ENCODE data around the gene RHD.
A peak's percentile ranks its signal among the peaks of the same experiment; 100 is the strongest.

Gene RHD

GRCh38 chr1:25243907-25244306, 28.4 kb upstream of the RHD start:
- H3K4me3 ChIP-seq (ENCODE audit: insufficient read depth, low read depth, low read length), result no peak overlapping the region
- no peaks in the 10 kb centered on the region for H3K27me3 ChIP-seq (ENCODE audit: control insufficient read depth, insufficient read depth, low read length, poor library complexity, severe bottlenecking)
- 91 to 94% methylated on average over 5 to 6 of the region's 6 CpGs for WGBS, 2 experiments
- H3K9me3 ChIP-seq (ENCODE audit: control insufficient read depth, low read length), result no peaks in the 10 kb centered on the region
- peaks cover 30% of the 10 kb centered on the region for H3K36me3 ChIP-seq (ENCODE audit: control insufficient read depth, insufficient read depth, low read length)
- H3K4me1 ChIP-seq (ENCODE audit: control insufficient read depth, insufficient read depth, low read length), result peaks cover 10% of the 10 kb centered on the region
- H3K27ac ChIP-seq (ENCODE audit: insufficient read depth, low read depth, low read length, poor library complexity, severe bottlenecking), result no peak overlapping the region

GRCh38 chr1:25245393-25245792, 26.9 kb upstream of the RHD start:
- 94 to 99% methylated on average over 4 to 5 of the region's 5 CpGs for WGBS, 2 experiments
- Histone ChIP-seq H3K9me3 (ENCODE audit: control insufficient read depth, low read length) (no peaks in the 10 kb centered on the region), H3K36me3 (ENCODE audit: control insufficient read depth, insufficient read depth, low read length) (peaks cover 30% of the 10 kb centered on the region), H3K4me3 (ENCODE audit: insufficient read depth, low read depth, low read length) (no peak overlapping the region), H3K27ac (ENCODE audit: insufficient read depth, low read depth, low read length, poor library complexity, severe bottlenecking) (no peak overlapping the region), H3K27me3 (ENCODE audit: control insufficient read depth, insufficient read depth, low read length, poor library complexity, severe bottlenecking) (no peaks in the 10 kb centered on the region), H3K4me1 (ENCODE audit: control insufficient read depth, insufficient read depth, low read length) (peaks cover 6% of the 10 kb centered on the region)

- Histone ChIP-seq H3K27ac (ENCODE audit: insufficient read depth, low read depth, low read length, poor library complexity, severe bottlenecking) (no peak overlapping the region), H3K4me1 (ENCODE audit: control insufficient read depth, insufficient read depth, low read length) (peaks cover 5% of the 10 kb centered on the region), H3K9me3 (ENCODE audit: control insufficient read depth, low read length) (no peaks in the 10 kb centered on the region), H3K4me3 (ENCODE audit: insufficient read depth, low read depth, low read length) (peak overlapping the region; percentile 95), H3K27me3 (ENCODE audit: control insufficient read depth, insufficient read depth, low read length, poor library complexity, severe bottlenecking) (no peaks in the 10 kb centered on the region), H3K36me3 (ENCODE audit: control insufficient read depth, insufficient read depth, low read length) (peaks cover 30% of the 10 kb centered on the region)
- WGBS, 2 experiments, result 29 to 31% methylated on average over 30 of the region's 30 CpGs
Measured at GRCh38 chr1:25245809-25246599, 26.3 kb upstream of the RHD start.

- peaks cover 24% of the 10 kb centered on the region for H3K36me3 ChIP-seq (ENCODE audit: control insufficient read depth, insufficient read depth, low read length)
- peaks cover 5% of the 10 kb centered on the region for H3K4me1 ChIP-seq (ENCODE audit: control insufficient read depth, insufficient read depth, low read length)
- 0 to 1% methylated on average over 53 of the region's 53 CpGs for WGBS, 2 experiments
- H3K27ac ChIP-seq (ENCODE audit: insufficient read depth, low read depth, low read length, poor library complexity, severe bottlenecking), result peak overlapping the region; percentile 92
- no peaks in the 10 kb centered on the region for H3K9me3 ChIP-seq (ENCODE audit: control insufficient read depth, low read length)
- peak overlapping the region; percentile 95 for H3K4me3 ChIP-seq (ENCODE audit: insufficient read depth, low read depth, low read length)
- H3K27me3 ChIP-seq (ENCODE audit: control insufficient read depth, insufficient read depth, low read length, poor library complexity, severe bottlenecking), result no peaks in the 10 kb centered on the region
Measured at GRCh38 chr1:25246600-25247023, 25.7 kb upstream of the RHD start.

GRCh38 chr1:25247024-25247828, 25.1 kb upstream of the RHD start, which contains the start of gene RSRP1:
Gene RSRP1, minus strand, starts transcription at chr1:25247454. Its CDS starts 491 bp downstream, at chr1:25246963.
- 0% methylated on average over 79 of the region's 79 CpGs for WGBS, 2 experiments
- Histone ChIP-seq H3K36me3 (ENCODE audit: control insufficient read depth, insufficient read depth, low read length) (peaks cover 20% of the 10 kb centered on the region), H3K4me3 (ENCODE audit: insufficient read depth, low read depth, low read length) (peak within 1 kb of the TSS; percentile 95), H3K4me1 (ENCODE audit: control insufficient read depth, insufficient read depth, low read length) (peaks cover 5% of the 10 kb centered on the region), H3K9me3 (ENCODE audit: control insufficient read depth, low read length) (no peaks in the 10 kb centered on the region), H3K27me3 (ENCODE audit: control insufficient read depth, insufficient read depth, low read length, poor library complexity, severe bottlenecking) (no peaks in the 10 kb centered on the region), H3K27ac (ENCODE audit: insufficient read depth, low read depth, low read length, poor library complexity, severe bottlenecking) (peak within 1 kb of the TSS; percentile 92)

- Histone ChIP-seq H3K4me1 (ENCODE audit: control insufficient read depth, insufficient read depth, low read length) (peaks cover 5% of the 10 kb centered on the region), H3K36me3 (ENCODE audit: control insufficient read depth, insufficient read depth, low read length) (peaks cover 14% of the 10 kb centered on the region), H3K9me3 (ENCODE audit: control insufficient read depth, low read length) (no peaks in the 10 kb centered on the region), H3K27me3 (ENCODE audit: control insufficient read depth, insufficient read depth, low read length, poor library complexity, severe bottlenecking) (no peaks in the 10 kb centered on the region), H3K4me3 (ENCODE audit: insufficient read depth, low read depth, low read length) (peak overlapping the region; percentile 95), H3K27ac (ENCODE audit: insufficient read depth, low read depth, low read length, poor library complexity, severe bottlenecking) (peak overlapping the region; percentile 57)
- WGBS, 2 experiments, result 25 to 28% methylated on average over 30 of the region's 30 CpGs
Measured at GRCh38 chr1:25247829-25248754, 24.2 kb upstream of the RHD start.

GRCh38 chr1:25253911-25254310, 18.4 kb upstream of the RHD start:
- Histone ChIP-seq H3K4me3 (ENCODE audit: insufficient read depth, low read depth, low read length) (no peak overlapping the region), H3K27me3 (ENCODE audit: control insufficient read depth, insufficient read depth, low read length, poor library complexity, severe bottlenecking) (no peaks in the 10 kb centered on the region), H3K36me3 (ENCODE audit: control insufficient read depth, insufficient read depth, low read length) (no peaks in the 10 kb centered on the region), H3K27ac (ENCODE audit: insufficient read depth, low read depth, low read length, poor library complexity, severe bottlenecking) (no peak overlapping the region), H3K4me1 (ENCODE audit: control insufficient read depth, insufficient read depth, low read length) (no peaks in the 10 kb centered on the region), H3K9me3 (ENCODE audit: control insufficient read depth, low read length) (no peaks in the 10 kb centered on the region)
- WGBS, 2 experiments, result 62 to 66% methylated on average over 2 of the region's 2 CpGs

- no peak overlapping the region for H3K4me3 ChIP-seq (ENCODE audit: insufficient read depth, low read depth, low read length)
- H3K36me3 ChIP-seq (ENCODE audit: control insufficient read depth, insufficient read depth, low read length), result no peaks in the 10 kb centered on the region
- no peaks in the 10 kb centered on the region for H3K27me3 ChIP-seq (ENCODE audit: control insufficient read depth, insufficient read depth, low read length, poor library complexity, severe bottlenecking)
- no peaks in the 10 kb centered on the region for H3K9me3 ChIP-seq (ENCODE audit: control insufficient read depth, low read length)
- no peak overlapping the region for H3K27ac ChIP-seq (ENCODE audit: insufficient read depth, low read depth, low read length, poor library complexity, severe bottlenecking)
- 85 to 86% methylated on average over 18 of the region's 18 CpGs for WGBS, 2 experiments
- no peaks in the 10 kb centered on the region for H3K4me1 ChIP-seq (ENCODE audit: control insufficient read depth, insufficient read depth, low read length)
Measured at GRCh38 chr1:25255706-25256577, 16.4 kb upstream of the RHD start.

- no peaks in the 10 kb centered on the region for H3K4me1 ChIP-seq (ENCODE audit: control insufficient read depth, insufficient read depth, low read length)
- no peak overlapping the region for H3K4me3 ChIP-seq (ENCODE audit: insufficient read depth, low read depth, low read length)
- H3K36me3 ChIP-seq (ENCODE audit: control insufficient read depth, insufficient read depth, low read length), result no peaks in the 10 kb centered on the region
- WGBS, 2 experiments, result 93 to 96% methylated on average over 5 of the region's 5 CpGs
- H3K9me3 ChIP-seq (ENCODE audit: control insufficient read depth, low read length), result no peaks in the 10 kb centered on the region
- no peak overlapping the region for H3K27ac ChIP-seq (ENCODE audit: insufficient read depth, low read depth, low read length, poor library complexity, severe bottlenecking)
- H3K27me3 ChIP-seq (ENCODE audit: control insufficient read depth, insufficient read depth, low read length, poor library complexity, severe bottlenecking), result no peaks in the 10 kb centered on the region
Measured at GRCh38 chr1:25256578-25256965, 15.7 kb upstream of the RHD start.
